Subcutaneous abdominal adipose tissue (tissue), 5 donors: ENCODE measurements around the gene FCHSD2.
"Not testable (repeated sequence)": the region's sequence is repeated elsewhere in the genome, so short reads cannot be mapped to it uniquely, and the experiment has no call there.

Experiments used
- H3K27ac ChIP-seq: one replicate; pipeline ENCODE4 v1.7.0; 2013; ENCODE audit warnings: low read depth, mild to moderate bottlenecking, inconsistent platforms, low read length, moderate library complexity
- H3K27me3 ChIP-seq, 5 donors: one replicate each; pipeline ENCODE4 v1.7.0; 2013; ENCODE audit warnings: low read length in 5 of 5, inconsistent platforms in 1 of 5; ENCODE audit not compliant: control insufficient read depth in 5 of 5, insufficient read depth in 4 of 5
- H3K36me3 ChIP-seq, 5 donors: one replicate each; pipeline ENCODE4 v1.7.0; 2013; ENCODE audit warnings: low read length in 5 of 5; ENCODE audit not compliant: control insufficient read depth in 5 of 5, insufficient read depth in 5 of 5
- H3K4me1 ChIP-seq, 5 donors: one replicate each; pipeline ENCODE4 v1.7.0; 2013; ENCODE audit warnings: low read length in 5 of 5, mild to moderate bottlenecking in 3 of 5, moderate library complexity in 1 of 5; ENCODE audit not compliant: control insufficient read depth in 5 of 5, insufficient read depth in 5 of 5
- H3K4me3 ChIP-seq, 5 donors: one replicate each; pipeline ENCODE4 v1.7.0; 2013; ENCODE audit warnings: low read length in 5 of 5, low read depth in 1 of 5
- H3K9ac ChIP-seq, 5 donors: one replicate each; pipeline ENCODE4 v1.7.0; 2013; ENCODE audit warnings: low read length in 5 of 5, mild to moderate bottlenecking in 4 of 5, moderate library complexity in 3 of 5
- H3K9me3 ChIP-seq, 5 donors: one replicate each; pipeline ENCODE4 v1.7.0; 2013; ENCODE audit warnings: low read length in 5 of 5; ENCODE audit not compliant: control insufficient read depth in 5 of 5
- donor health status: healthy.
- donor health status: healthy.
- donor health status: healthy.
- donor health status: healthy.
- donor health status: healthy.

The FCHSD2 gene

GRCh38 chr11:73140213-73141030 is 1.7 kb downstream of the FCHSD2 start:
- Histone ChIP-seq H3K4me1 (peaks cover 7 to 50% (median 34%) of the 10 kb centered on the region in 5 donors), H3K9me3 (no peaks in the 10 kb centered on the region), H3K4me3 (peak overlapping the region; percentile 83 to 97 (median 93)), H3K27me3 (no peaks in the 10 kb centered on the region), H3K36me3 (peaks cover 0 to 6% (median 0%) of the 10 kb centered on the region in 5 donors), H3K27ac (peak overlapping the region; percentile 96), H3K9ac (peak overlapping the region; percentile 83 to 92 (median 87))

GRCh38 chr11:73139476-73140198 is 2.5 kb downstream of the FCHSD2 start:
- peak overlapping the region in 3 of 5 donors; percentile 83 to 92 (median 86) for H3K9ac ChIP-seq
- peak overlapping the region; percentile 96 for H3K27ac ChIP-seq
- peaks cover 0 to 6% (median 0%) of the 10 kb centered on the region in 5 donors for H3K36me3 ChIP-seq
- H3K27me3 ChIP-seq = no peaks in the 10 kb centered on the region
- peaks cover 7 to 50% (median 34%) of the 10 kb centered on the region in 5 donors for H3K4me1 ChIP-seq
- no peaks in the 10 kb centered on the region for H3K9me3 ChIP-seq
- H3K4me3 ChIP-seq = peak overlapping the region in 3 of 5 donors; percentile 87 to 96 (median 93)

GRCh38 chr11:73137944-73138274 is 4.2 kb downstream of the FCHSD2 start:
- no peak overlapping the region for H3K27ac ChIP-seq
- H3K9me3 ChIP-seq = no peaks in the 10 kb centered on the region
- H3K36me3 ChIP-seq = peaks cover 0 to 8% (median 6%) of the 10 kb centered on the region in 5 donors
- H3K4me3 ChIP-seq = no peak overlapping the region
- H3K27me3 ChIP-seq = no peaks in the 10 kb centered on the region
- peaks cover 7 to 40% (median 28%) of the 10 kb centered on the region in 5 donors for H3K4me1 ChIP-seq
- no peak overlapping the region for H3K9ac ChIP-seq

GRCh38 chr11:73137262-73137943 is 4.7 kb downstream of the FCHSD2 start:
- Histone ChIP-seq H3K4me1 (peaks cover 6 to 38% (median 27%) of the 10 kb centered on the region in 5 donors), H3K9me3 (no peaks in the 10 kb centered on the region), H3K27ac (peak overlapping the region; percentile 5), H3K27me3 (no peaks in the 10 kb centered on the region), H3K9ac (no peak overlapping the region), H3K4me3 (no peak overlapping the region), H3K36me3 (peaks cover 0 to 8% (median 6%) of the 10 kb centered on the region in 5 donors)

- H3K9ac ChIP-seq, H3K9me3 ChIP-seq, H3K4me3 ChIP-seq, H3K27me3 ChIP-seq: not testable (repeated sequence)
- Histone ChIP-seq H3K36me3 (peaks cover 4 to 13% (median 11%) of the 10 kb centered on the region in 5 donors), H3K27ac (peak overlapping the region; percentile 5), H3K4me1 (peaks cover 5 to 38% (median 26%) of the 10 kb centered on the region in 5 donors)
These were observed 5.4 kb downstream of the FCHSD2 start for GRCh38 chr11:73136722-73137121.

- peaks cover 0 to 31% (median 15%) of the 10 kb centered on the region in 5 donors for H3K4me1 ChIP-seq
- no peaks in the 10 kb centered on the region for H3K27me3 ChIP-seq
- H3K9me3 ChIP-seq = no peaks in the 10 kb centered on the region
- H3K9ac ChIP-seq = no peak overlapping the region
- H3K27ac ChIP-seq = no peak overlapping the region
- no peak overlapping the region for H3K4me3 ChIP-seq
- H3K36me3 ChIP-seq = peaks cover 4 to 13% (median 12%) of the 10 kb centered on the region in 5 donors
These were observed 6.5 kb downstream of the FCHSD2 start for GRCh38 chr11:73135346-73136284.

GRCh38 chr11:73132349-73132748 is 9.8 kb downstream of the FCHSD2 start:
- not testable (repeated sequence) for H3K27ac ChIP-seq, H3K4me1 ChIP-seq, H3K27me3 ChIP-seq, H3K9me3 ChIP-seq, H3K4me3 ChIP-seq, H3K9ac ChIP-seq
- peaks cover 7 to 21% (median 9%) of the 10 kb centered on the region in 5 donors for H3K36me3 ChIP-seq

GRCh38 chr11:73130181-73130580 is 11.9 kb downstream of the FCHSD2 start:
- peaks cover 0 to 10% (median 9%) of the 10 kb centered on the region in 5 donors for H3K4me1 ChIP-seq
- H3K27ac ChIP-seq = no peak overlapping the region
- H3K36me3 ChIP-seq = peaks cover 7 to 21% (median 9%) of the 10 kb centered on the region in 5 donors
- H3K27me3 ChIP-seq = no peaks in the 10 kb centered on the region
- no peak overlapping the region for H3K9ac ChIP-seq
- H3K9me3 ChIP-seq = no peaks in the 10 kb centered on the region
- no peak overlapping the region for H3K4me3 ChIP-seq

GRCh38 chr11:73129198-73129597 is 12.9 kb downstream of the FCHSD2 start:
- Histone ChIP-seq H3K9ac (no peak overlapping the region), H3K9me3 (peaks cover 0 to 4% (median 4%) of the 10 kb centered on the region in 5 donors), H3K36me3 (peaks cover 3 to 21% (median 8%) of the 10 kb centered on the region in 5 donors)

More at GRCh38 chr11:73129198-73129597, 12.9 kb downstream of the FCHSD2 start:
- H3K27ac ChIP-seq = no peak overlapping the region
- H3K4me3 ChIP-seq = no peak overlapping the region
- no peaks in the 10 kb centered on the region for H3K27me3 ChIP-seq
- H3K4me1 ChIP-seq = peaks cover 0 to 10% (median 9%) of the 10 kb centered on the region in 5 donors
